ENCODE measurements around the gene RELB.

The RELB gene

DNA sequence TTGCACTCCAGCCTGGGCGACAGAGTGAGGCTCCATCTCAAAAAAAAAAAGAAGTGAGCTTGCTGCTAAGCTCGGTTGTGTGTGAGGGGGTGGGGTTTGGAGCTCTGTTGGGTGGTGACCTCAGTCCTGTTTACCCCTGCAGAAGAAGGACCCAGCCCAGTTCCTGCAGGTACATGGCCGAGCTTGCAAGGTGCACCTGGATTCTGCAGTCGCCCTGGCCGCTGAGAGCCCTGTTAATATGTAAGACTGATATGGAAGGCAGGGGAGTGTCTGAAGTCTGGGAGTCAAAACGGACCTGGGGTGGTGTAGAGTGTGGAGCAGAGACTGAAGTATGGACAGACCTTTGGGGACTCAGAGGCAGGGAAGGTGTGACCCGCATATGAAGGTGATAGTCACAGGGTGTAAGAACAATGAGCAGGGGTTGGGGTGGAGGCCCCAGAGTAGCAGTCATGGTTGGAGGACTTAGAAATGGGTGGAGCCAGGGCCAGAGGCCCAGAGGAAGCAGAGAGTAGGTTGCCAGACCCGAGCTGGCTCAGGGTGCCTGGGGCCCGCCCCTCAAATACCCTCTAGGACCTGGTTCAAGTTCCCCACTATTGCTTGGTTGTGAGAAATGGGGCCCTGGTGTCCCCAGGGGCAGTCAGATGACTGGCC lies 50.8 kb downstream of the RELB start:
- Histone ChIP-seq H3K27me3 (ENCODE audit: control insufficient read depth in 2 of 2, insufficient read depth in 2 of 2, low read length in 2 of 2) (no peaks in the 10 kb centered on the region), H3K27ac (ENCODE audit: low read depth in 2 of 2, low read length in 2 of 2) (peak overlapping the region; percentile 67 to 84), H3K4me1 (ENCODE audit: control insufficient read depth in 2 of 2, insufficient read depth in 2 of 2, low read length in 2 of 2) (peaks cover 10 to 19% of the 10 kb centered on the region in 2 donors), H3K4me3 (ENCODE audit: low read length in 2 of 2) (peak overlapping the region in 1 of 2 donors; percentile 31), H3K9ac (ENCODE audit: low read depth in 1 of 2, low read length in 2 of 2) (peak overlapping the region; percentile 56 to 62), H3K9me3 (ENCODE audit: control insufficient read depth in 2 of 2, low read length in 2 of 2) (no peaks in the 10 kb centered on the region), H3K36me3 (ENCODE audit: control insufficient read depth in 2 of 2, insufficient read depth in 2 of 2, low read length in 2 of 2) (peaks cover 31 to 51% of the 10 kb centered on the region in 2 donors)

DNA sequence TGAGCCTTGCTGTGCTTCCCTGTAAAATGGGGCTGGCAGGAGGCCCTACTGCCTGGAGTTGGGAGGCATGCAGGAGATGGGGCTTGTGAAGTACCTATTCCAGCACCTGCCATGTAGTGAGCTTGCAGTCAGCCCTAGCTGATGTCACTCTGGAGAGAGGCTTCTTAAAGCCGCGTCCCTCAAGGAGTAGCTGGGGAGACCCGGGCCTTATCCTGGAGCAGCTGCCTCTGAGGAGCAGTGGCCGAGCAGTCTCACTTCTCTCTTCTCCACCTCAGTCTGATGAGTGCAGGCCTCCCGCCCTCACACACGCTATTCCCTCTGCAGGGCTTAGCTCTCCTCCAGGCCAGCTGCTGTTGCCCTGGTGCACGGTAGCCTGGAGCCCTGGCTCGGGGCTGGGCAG lies 55.6 kb downstream of the RELB start:
- Histone ChIP-seq H3K4me3 (ENCODE audit: low read length in 2 of 2) (no peak overlapping the region), H3K36me3 (ENCODE audit: control insufficient read depth in 2 of 2, insufficient read depth in 2 of 2, low read length in 2 of 2) (peaks cover 66 to 89% of the 10 kb centered on the region in 2 donors)

DNA sequence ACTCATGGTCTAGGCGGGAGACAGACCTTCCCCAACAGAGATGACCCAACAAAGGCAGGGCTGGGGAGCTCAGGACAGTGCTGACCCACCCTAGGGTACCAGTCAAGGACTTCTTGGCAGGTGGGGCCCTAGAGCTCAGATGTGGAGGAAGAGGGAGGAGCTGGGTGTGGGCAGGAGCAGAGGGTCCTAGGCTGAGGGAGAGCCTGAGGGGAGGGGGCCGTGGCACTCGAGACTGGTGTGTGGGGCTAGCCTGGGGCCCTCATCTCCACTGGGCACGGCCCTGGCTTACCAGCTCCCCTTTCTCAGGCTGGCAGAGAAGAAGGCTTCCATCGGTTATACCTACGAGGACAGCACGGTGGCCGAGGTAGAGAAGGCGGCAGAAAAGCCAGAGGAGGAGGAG lies 56.2 kb downstream of the RELB start:
- peaks cover 70 to 86% of the 10 kb centered on the region in 2 donors for H3K36me3 ChIP-seq (ENCODE audit: control insufficient read depth in 2 of 2, insufficient read depth in 2 of 2, low read length in 2 of 2)
- no peaks in the 10 kb centered on the region for H3K9me3 ChIP-seq (ENCODE audit: control insufficient read depth in 2 of 2, low read length in 2 of 2)
- peaks cover 4 to 5% of the 10 kb centered on the region in 2 donors for H3K4me1 ChIP-seq (ENCODE audit: control insufficient read depth in 2 of 2, insufficient read depth in 2 of 2, low read length in 2 of 2)
- no peaks in the 10 kb centered on the region for H3K27me3 ChIP-seq (ENCODE audit: control insufficient read depth in 2 of 2, insufficient read depth in 2 of 2, low read length in 2 of 2)
- no peak overlapping the region for H3K4me3 ChIP-seq (ENCODE audit: low read length in 2 of 2)
- no peak overlapping the region for H3K9ac ChIP-seq (ENCODE audit: low read depth in 1 of 2, low read length in 2 of 2)
- no peak overlapping the region for H3K27ac ChIP-seq (ENCODE audit: low read depth in 2 of 2, low read length in 2 of 2)

More for the DNA sequence above, 55.6 kb downstream of the RELB start:
- Histone ChIP-seq H3K27ac (ENCODE audit: low read depth in 2 of 2, low read length in 2 of 2) (no peak overlapping the region), H3K9me3 (ENCODE audit: control insufficient read depth in 2 of 2, low read length in 2 of 2) (no peaks in the 10 kb centered on the region), H3K9ac (ENCODE audit: low read depth in 1 of 2, low read length in 2 of 2) (no peak overlapping the region), H3K27me3 (ENCODE audit: control insufficient read depth in 2 of 2, insufficient read depth in 2 of 2, low read length in 2 of 2) (no peaks in the 10 kb centered on the region), H3K4me1 (ENCODE audit: control insufficient read depth in 2 of 2, insufficient read depth in 2 of 2, low read length in 2 of 2) (peaks cover 8 to 10% of the 10 kb centered on the region in 2 donors)

DNA sequence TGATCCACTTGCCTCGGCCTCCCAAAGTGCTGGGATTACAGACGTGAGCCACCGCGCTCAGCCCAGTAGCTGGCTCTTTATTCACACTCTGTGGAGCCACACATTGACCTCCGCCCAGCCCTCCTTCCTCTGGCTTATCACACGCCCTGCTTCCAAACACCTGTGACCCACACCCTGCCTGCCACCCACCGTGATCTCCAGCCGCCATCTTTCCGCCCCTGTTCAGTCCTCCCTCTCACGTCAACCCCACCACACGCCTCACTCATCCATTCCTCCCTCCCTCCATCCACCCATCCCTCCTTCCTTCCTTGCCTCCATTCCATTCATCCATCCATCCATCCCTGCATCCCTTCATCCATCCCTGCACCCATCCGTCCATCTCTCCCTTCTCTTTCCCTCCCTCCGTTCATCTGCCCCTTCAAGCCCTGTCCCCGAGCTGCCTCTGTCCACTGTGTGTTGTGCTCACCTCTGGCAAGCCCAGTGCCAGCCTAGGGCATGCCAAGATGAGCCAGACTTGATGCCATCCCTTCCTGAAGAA lies 57.4 kb downstream of the RELB start:
- no peak overlapping the region for H3K9ac ChIP-seq (ENCODE audit: low read depth in 1 of 2, low read length in 2 of 2)
- no peaks in the 10 kb centered on the region for H3K4me1 ChIP-seq (ENCODE audit: control insufficient read depth in 2 of 2, insufficient read depth in 2 of 2, low read length in 2 of 2)
- H3K27ac ChIP-seq (ENCODE audit: low read depth in 2 of 2, low read length in 2 of 2) = no peak overlapping the region
- H3K27me3 ChIP-seq (ENCODE audit: control insufficient read depth in 2 of 2, insufficient read depth in 2 of 2, low read length in 2 of 2) = no peaks in the 10 kb centered on the region
- H3K36me3 ChIP-seq (ENCODE audit: control insufficient read depth in 2 of 2, insufficient read depth in 2 of 2, low read length in 2 of 2) = peaks cover 70 to 87% of the 10 kb centered on the region in 2 donors
- no peaks in the 10 kb centered on the region for H3K9me3 ChIP-seq (ENCODE audit: control insufficient read depth in 2 of 2, low read length in 2 of 2)
- no peak overlapping the region for H3K4me3 ChIP-seq (ENCODE audit: low read length in 2 of 2)

DNA sequence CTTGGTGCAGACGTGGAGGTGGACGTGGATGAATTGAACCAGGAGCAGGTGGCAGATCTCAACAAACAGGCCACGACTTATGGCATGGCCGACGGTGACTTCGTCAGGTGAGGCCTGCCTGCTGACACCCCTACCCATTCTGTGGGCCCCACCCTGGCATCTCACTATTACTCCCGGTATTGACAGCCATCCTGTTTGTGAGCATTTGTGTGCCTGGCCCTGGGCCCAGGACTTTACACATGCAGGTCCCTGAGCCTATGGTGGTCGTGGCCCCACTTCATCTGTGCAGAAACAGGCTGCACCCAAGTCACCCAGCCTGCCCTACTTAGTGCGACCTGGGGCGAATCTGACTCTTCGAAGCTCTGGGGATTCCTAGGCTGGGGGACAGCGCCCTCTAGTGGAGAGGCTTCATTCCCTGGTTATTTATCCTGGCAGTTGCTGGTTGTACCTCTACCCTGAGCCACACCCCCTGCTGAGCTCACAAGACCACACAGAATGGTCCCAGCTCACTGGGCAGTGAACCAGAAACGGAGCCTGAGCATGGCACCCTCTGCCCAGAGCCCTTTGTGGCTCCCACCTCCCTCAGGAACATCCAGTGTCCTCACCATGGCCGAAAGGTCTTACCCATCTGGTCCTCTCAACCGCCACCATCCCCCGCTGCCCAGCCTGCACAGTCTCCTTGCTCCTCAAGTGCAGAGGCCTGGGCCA lies 58.1 kb downstream of the RELB start:
- H3K4me3 ChIP-seq (ENCODE audit: low read length in 2 of 2) = no peak overlapping the region
- no peaks in the 10 kb centered on the region for H3K27me3 ChIP-seq (ENCODE audit: control insufficient read depth in 2 of 2, insufficient read depth in 2 of 2, low read length in 2 of 2)
- no peaks in the 10 kb centered on the region for H3K9me3 ChIP-seq (ENCODE audit: control insufficient read depth in 2 of 2, low read length in 2 of 2)
- peaks cover 69 to 84% of the 10 kb centered on the region in 2 donors for H3K36me3 ChIP-seq (ENCODE audit: control insufficient read depth in 2 of 2, insufficient read depth in 2 of 2, low read length in 2 of 2)
- H3K4me1 ChIP-seq (ENCODE audit: control insufficient read depth in 2 of 2, insufficient read depth in 2 of 2, low read length in 2 of 2) = no peaks in the 10 kb centered on the region
- H3K9ac ChIP-seq (ENCODE audit: low read depth in 1 of 2, low read length in 2 of 2) = no peak overlapping the region
- no peak overlapping the region for H3K27ac ChIP-seq (ENCODE audit: low read depth in 2 of 2, low read length in 2 of 2)

DNA sequence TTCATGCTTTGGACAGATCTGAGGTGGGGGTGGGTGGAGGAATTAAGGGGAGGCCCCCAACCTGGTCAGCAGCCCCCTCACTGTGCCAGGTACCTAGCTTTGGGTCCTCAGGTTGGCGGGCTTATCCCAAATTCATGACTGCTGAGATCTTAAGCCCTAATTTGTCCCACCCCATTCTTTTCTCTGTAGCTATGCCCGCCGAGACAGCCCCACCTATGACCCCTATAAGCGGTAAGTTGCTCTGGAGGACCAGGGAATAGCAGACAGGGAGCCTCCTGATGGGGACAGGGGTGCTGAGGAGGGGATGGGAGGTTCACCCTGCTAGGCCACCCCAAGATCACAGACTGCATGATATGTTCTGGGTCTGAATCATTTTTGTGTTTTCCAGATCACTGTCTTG lies 60.7 kb downstream of the RELB start:
- Histone ChIP-seq H3K27me3 (ENCODE audit: control insufficient read depth in 2 of 2, insufficient read depth in 2 of 2, low read length in 2 of 2) (no peaks in the 10 kb centered on the region), H3K36me3 (ENCODE audit: control insufficient read depth in 2 of 2, insufficient read depth in 2 of 2, low read length in 2 of 2) (peaks cover 62 to 77% of the 10 kb centered on the region in 2 donors), H3K27ac (ENCODE audit: low read depth in 2 of 2, low read length in 2 of 2) (no peak overlapping the region), H3K4me1 (ENCODE audit: control insufficient read depth in 2 of 2, insufficient read depth in 2 of 2, low read length in 2 of 2) (no peaks in the 10 kb centered on the region), H3K4me3 (ENCODE audit: low read length in 2 of 2) (no peak overlapping the region), H3K9ac (ENCODE audit: low read depth in 1 of 2, low read length in 2 of 2) (no peak overlapping the region), H3K9me3 (ENCODE audit: control insufficient read depth in 2 of 2, low read length in 2 of 2) (no peaks in the 10 kb centered on the region)

DNA sequence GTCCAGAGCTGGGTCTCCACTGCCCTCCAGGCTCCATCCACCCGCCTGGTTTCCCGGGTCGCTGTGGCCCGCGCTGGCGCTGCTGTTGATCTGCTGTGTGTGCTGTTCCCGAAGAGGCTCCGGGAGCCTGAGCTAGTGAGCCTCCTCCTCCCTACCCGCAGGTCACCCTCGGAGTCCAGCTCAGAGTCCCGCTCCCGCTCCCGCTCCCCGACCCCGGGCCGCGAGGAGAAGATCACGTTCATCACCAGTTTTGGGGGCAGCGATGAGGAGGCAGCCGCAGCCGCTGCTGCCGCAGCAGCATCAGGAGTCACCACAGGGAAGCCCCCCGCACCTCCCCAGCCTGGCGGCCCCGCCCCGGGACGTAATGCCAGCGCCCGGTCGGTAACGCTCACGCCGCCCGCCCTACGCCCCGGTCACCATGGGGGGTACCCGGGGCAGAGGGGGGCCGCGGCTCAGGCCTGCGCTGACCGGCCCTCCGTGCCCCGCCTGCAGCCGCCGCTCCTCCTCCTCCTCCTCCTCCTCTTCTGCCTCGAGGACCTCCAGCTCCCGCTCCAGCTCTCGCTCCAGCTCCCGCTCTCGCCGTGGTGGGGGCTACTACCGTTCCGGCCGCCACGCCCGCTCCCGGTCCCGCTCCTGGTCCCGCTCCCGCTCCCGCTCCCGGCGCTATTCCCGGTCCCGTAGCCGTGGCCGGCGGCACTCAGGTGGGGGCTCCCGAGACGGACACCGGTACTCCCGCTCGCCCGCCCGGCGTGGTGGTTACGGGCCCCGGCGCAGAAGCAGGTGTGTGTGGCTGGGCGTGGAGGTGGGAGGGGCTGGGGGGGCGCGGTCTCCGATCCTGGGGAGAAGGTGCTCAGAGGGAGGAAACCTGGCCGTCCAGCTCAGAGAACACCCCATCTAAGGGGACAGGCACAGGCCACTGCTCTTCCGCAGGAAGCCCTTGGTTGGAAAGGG lies 62.9 kb downstream of the RELB start:
- H3K36me3 ChIP-seq (ENCODE audit: control insufficient read depth in 2 of 2, insufficient read depth in 2 of 2, low read length in 2 of 2) = peaks cover 48 to 70% of the 10 kb centered on the region in 2 donors
- no peak overlapping the region for H3K9ac ChIP-seq (ENCODE audit: low read depth in 1 of 2, low read length in 2 of 2)
- H3K27me3 ChIP-seq (ENCODE audit: control insufficient read depth in 2 of 2, insufficient read depth in 2 of 2, low read length in 2 of 2) = no peaks in the 10 kb centered on the region
- H3K9me3 ChIP-seq (ENCODE audit: control insufficient read depth in 2 of 2, low read length in 2 of 2) = no peaks in the 10 kb centered on the region
- H3K4me3 ChIP-seq (ENCODE audit: low read length in 2 of 2) = no peak overlapping the region
- H3K4me1 ChIP-seq (ENCODE audit: control insufficient read depth in 2 of 2, insufficient read depth in 2 of 2, low read length in 2 of 2) = peaks cover 0 to 3% of the 10 kb centered on the region in 2 donors
- no peak overlapping the region for H3K27ac ChIP-seq (ENCODE audit: low read depth in 2 of 2, low read length in 2 of 2)

DNA sequence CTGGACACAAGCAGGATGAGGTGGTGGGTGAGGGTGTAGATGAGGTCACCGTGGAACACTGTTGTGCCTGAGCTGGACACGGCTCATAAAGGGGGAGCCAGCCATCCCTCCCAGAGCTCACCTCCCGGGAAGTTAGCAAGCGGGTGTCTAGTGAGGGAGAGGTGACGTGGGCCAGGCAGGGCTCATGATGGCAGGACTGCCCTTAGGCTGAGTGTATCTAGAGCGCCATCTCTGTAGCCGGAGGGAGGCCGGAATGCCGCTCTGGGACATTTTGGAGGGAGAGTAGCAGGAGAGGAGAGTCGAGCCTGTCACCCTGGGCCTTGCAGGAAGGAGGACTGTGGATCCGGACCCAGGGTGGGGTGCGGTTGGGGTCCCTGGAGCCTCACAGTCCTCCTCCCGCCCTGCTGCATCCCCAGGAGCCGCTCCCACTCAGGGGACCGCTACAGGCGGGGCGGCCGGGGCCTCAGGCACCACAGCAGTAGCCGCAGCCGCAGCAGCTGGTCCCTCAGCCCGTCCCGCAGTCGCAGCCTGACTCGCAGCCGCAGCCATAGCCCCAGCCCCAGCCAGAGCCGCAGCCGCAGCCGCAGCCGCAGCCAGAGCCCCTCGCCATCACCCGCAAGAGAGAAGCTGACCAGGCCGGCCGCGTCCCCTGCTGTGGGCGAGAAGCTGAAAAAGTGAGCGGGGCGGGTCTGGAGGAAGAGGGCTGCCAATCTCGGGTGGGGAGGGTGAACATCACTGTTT lies 65.8 kb downstream of the RELB start:
- H3K36me3 ChIP-seq (ENCODE audit: control insufficient read depth in 2 of 2, insufficient read depth in 2 of 2, low read length in 2 of 2) = peaks cover 54 to 65% of the 10 kb centered on the region in 2 donors
- H3K4me3 ChIP-seq (ENCODE audit: low read length in 2 of 2) = no peak overlapping the region
- no peaks in the 10 kb centered on the region for H3K27me3 ChIP-seq (ENCODE audit: control insufficient read depth in 2 of 2, insufficient read depth in 2 of 2, low read length in 2 of 2)
- H3K9ac ChIP-seq (ENCODE audit: low read depth in 1 of 2, low read length in 2 of 2) = no peak overlapping the region
- no peaks in the 10 kb centered on the region for H3K9me3 ChIP-seq (ENCODE audit: control insufficient read depth in 2 of 2, low read length in 2 of 2)
- H3K27ac ChIP-seq (ENCODE audit: low read depth in 2 of 2, low read length in 2 of 2) = no peak overlapping the region
- H3K4me1 ChIP-seq (ENCODE audit: control insufficient read depth in 2 of 2, insufficient read depth in 2 of 2, low read length in 2 of 2) = peaks cover 0 to 5% of the 10 kb centered on the region in 2 donors

DNA sequence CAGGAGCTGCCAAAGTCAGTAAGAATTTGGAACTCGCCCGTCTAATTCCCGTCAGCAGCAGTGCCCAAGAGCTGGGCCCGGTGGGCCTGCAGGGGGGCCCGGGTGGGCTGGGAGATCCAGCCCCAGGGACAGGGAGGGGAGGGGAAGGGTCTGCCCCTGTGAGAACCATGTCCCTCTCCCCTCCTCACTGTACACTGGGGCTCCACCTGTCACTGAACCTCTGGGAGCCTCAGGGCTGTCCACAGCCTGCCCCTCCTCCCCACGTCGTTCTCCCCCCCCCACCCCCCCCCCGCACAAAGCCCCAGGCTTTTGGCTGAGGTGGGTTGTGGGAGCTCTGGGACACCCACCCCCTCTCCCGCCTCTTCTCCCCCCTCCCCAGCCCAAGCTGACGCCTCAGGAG lies 66.8 kb downstream of the RELB start:
- Histone ChIP-seq H3K9me3 (ENCODE audit: control insufficient read depth in 2 of 2, low read length in 2 of 2) (no peaks in the 10 kb centered on the region), H3K27ac (ENCODE audit: low read depth in 2 of 2, low read length in 2 of 2) (no peak overlapping the region)

More for the DNA sequence above, 66.8 kb downstream of the RELB start:
- Histone ChIP-seq H3K9ac (ENCODE audit: low read depth in 1 of 2, low read length in 2 of 2) (no peak overlapping the region), H3K4me3 (ENCODE audit: low read length in 2 of 2) (no peak overlapping the region), H3K4me1 (ENCODE audit: control insufficient read depth in 2 of 2, insufficient read depth in 2 of 2, low read length in 2 of 2) (peaks cover 0 to 5% of the 10 kb centered on the region in 2 donors), H3K36me3 (ENCODE audit: control insufficient read depth in 2 of 2, insufficient read depth in 2 of 2, low read length in 2 of 2) (peaks cover 53 to 65% of the 10 kb centered on the region in 2 donors), H3K27me3 (ENCODE audit: control insufficient read depth in 2 of 2, insufficient read depth in 2 of 2, low read length in 2 of 2) (no peaks in the 10 kb centered on the region)
